Measurements from ENCODE around the gene SLC6A4.
"Not testable (repeated sequence)": the region's sequence is repeated elsewhere in the genome, so short reads cannot be mapped to it uniquely, and the experiment has no call there.

Gene SLC6A4

DNA sequence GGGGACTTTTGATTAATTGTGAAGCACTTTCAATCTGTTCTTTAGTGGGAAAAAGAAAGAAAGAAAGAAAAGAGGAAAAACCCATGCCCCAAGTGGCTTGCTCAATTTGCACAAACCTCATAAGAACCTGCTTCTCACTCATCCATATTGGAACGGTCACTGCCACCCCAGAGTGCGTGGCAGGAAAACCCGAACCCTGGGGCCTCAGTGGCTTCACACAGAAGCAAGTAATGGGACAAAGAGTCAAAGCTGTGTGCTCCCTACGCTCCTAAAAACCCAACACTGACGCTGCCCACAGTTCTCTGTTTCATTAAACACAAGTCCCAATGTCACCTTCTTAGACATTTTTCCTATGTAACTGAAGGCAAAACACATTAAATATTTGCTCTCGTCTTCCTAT, 1.2 kb downstream of the SLC6A4 start:
- no peaks in the 10 kb centered on the region; the same call in 1 of the 2 replicates for H3K9me3 ChIP-seq (ENCODE audit: insufficient read depth, low read length)
- H3K36me3 ChIP-seq (ENCODE audit: insufficient read depth, insufficient read length, low read length): no peaks in the 10 kb centered on the region
- no peak overlapping the region for H3K9ac ChIP-seq (ENCODE audit: insufficient read length, low read depth)
- no peak for DNase-seq (ENCODE audit: low read depth, low spot score)
- peaks cover 9% of the 10 kb centered on the region for H3K4me1 ChIP-seq (ENCODE audit: insufficient read depth, insufficient read length)
- peaks cover 60% of the 10 kb centered on the region for H3K27me3 ChIP-seq (ENCODE audit: insufficient read depth, insufficient read length)
- no peak overlapping the region for H3K4me3 ChIP-seq (ENCODE audit: insufficient read length, low read depth)
- TF ChIP-seq ZNF274 (IDR thresholded peaks at IDR 0.05; ENCODE audit: low read depth, low read length) (no peak), SUZ12 (IDR thresholded peaks at IDR 0.05; ENCODE audit: extremely low read depth, insufficient read depth, insufficient read length) (no peak), YY1 (IDR thresholded peaks at IDR 0.05; ENCODE audit: insufficient read depth, insufficient read length) (no peak)

DNA sequence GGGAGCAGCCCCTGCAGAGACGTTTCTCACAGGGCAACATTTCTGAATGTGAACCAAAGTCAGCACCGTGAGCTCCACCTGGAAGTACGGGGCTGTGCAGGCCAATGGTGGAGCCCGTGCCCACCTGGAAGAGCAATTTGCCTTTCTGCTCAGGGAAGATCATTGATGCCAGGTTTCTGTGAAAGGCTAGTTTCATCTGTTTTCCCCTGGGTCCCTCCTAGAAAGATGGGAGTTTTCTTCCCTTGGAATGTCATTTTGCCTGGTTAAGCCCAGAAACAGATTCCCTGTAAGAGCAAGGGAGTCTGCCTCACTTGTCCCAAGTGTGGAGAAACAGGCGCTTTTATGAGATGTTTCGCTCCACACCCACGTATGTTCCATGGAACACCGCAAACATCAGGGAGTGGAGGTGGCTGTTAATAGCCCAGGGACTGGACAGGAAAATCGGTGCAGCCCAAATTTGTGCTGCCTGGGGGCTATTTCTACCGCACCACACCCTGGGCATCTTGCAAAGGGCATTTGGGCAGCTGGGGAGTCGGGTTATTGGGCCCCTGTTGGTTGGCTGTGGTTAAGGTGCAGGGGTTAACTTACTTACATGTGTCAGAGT, 2.6 kb downstream of the SLC6A4 start:
- no peaks in the 10 kb centered on the region; the same call in 1 of the 2 replicates for H3K9me3 ChIP-seq (ENCODE audit: insufficient read depth, low read length)
- peaks cover 49% of the 10 kb centered on the region for H3K27me3 ChIP-seq (ENCODE audit: insufficient read depth, insufficient read length)
- H3K4me1 ChIP-seq (ENCODE audit: insufficient read depth, insufficient read length): peaks cover 8% of the 10 kb centered on the region
- no peak for DNase-seq (ENCODE audit: low read depth, low spot score)
- no peak overlapping the region for H3K4me3 ChIP-seq (ENCODE audit: insufficient read length, low read depth)
- no peaks in the 10 kb centered on the region for H3K36me3 ChIP-seq (ENCODE audit: insufficient read depth, insufficient read length, low read length)
- H3K9ac ChIP-seq (ENCODE audit: insufficient read length, low read depth): no peak overlapping the region
- TF ChIP-seq ZNF274 (IDR thresholded peaks at IDR 0.05; ENCODE audit: low read depth, low read length) (no peak), SUZ12 (IDR thresholded peaks at IDR 0.05; ENCODE audit: extremely low read depth, insufficient read depth, insufficient read length) (no peak), YY1 (IDR thresholded peaks at IDR 0.05; ENCODE audit: insufficient read depth, insufficient read length) (no peak)

DNA sequence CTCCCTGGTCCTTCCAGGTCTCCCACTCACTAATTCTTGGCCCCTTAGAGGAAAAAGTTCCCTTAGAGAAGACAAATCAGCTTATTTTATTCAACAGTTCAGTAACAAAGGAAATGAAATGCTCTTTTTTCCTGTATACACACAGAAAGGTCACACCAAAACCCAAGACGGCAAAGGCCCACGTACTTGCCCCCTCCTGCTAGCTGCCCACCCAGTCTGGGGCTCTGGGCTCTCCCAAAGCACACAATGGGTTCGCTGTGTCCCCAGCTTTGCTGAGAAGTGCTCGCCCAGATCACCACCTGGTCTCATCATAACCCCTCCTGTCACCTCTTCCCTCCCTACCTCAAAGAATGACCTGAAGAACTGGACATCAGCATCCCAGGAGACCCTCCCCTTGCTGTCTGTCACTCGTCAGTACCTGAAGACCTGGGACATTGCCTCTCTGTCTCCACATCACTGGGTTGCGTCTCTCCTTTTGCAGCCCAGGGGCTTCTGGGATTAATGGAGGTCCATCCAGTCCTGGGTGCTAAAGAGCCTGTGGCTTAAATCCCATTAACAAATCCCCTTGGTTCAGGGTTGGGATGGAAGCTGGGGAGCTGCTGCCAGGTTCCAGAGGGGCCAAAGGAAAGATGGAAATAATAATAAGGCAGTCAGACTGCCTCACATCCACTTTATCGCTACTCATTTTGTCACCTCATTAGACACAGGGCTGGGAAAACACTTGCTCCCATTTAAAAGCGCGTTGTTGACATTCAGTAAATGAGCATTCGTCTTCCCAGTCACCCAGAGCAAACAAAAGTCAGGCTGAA, 3.3 kb downstream of the SLC6A4 start:
- H3K4me3 ChIP-seq (ENCODE audit: insufficient read length, low read depth): no peak overlapping the region
- H3K36me3 ChIP-seq (ENCODE audit: insufficient read depth, insufficient read length, low read length): no peaks in the 10 kb centered on the region
- H3K9ac ChIP-seq (ENCODE audit: insufficient read length, low read depth): no peak overlapping the region
- DNase-seq (ENCODE audit: low read depth, low spot score): no peak
- no peaks in the 10 kb centered on the region; the same call in 1 of the 2 replicates for H3K9me3 ChIP-seq (ENCODE audit: insufficient read depth, low read length)
- H3K4me1 ChIP-seq (ENCODE audit: insufficient read depth, insufficient read length): peaks cover 2% of the 10 kb centered on the region
- H3K27me3 ChIP-seq (ENCODE audit: insufficient read depth, insufficient read length): peaks cover 42% of the 10 kb centered on the region
- TF ChIP-seq YY1 (IDR thresholded peaks at IDR 0.05; ENCODE audit: insufficient read depth, insufficient read length): no peak
- TF ChIP-seq SUZ12 (IDR thresholded peaks at IDR 0.05; ENCODE audit: extremely low read depth, insufficient read depth, insufficient read length): no peak
- no peak for TF ChIP-seq ZNF274 (IDR thresholded peaks at IDR 0.05; ENCODE audit: low read depth, low read length)

DNA sequence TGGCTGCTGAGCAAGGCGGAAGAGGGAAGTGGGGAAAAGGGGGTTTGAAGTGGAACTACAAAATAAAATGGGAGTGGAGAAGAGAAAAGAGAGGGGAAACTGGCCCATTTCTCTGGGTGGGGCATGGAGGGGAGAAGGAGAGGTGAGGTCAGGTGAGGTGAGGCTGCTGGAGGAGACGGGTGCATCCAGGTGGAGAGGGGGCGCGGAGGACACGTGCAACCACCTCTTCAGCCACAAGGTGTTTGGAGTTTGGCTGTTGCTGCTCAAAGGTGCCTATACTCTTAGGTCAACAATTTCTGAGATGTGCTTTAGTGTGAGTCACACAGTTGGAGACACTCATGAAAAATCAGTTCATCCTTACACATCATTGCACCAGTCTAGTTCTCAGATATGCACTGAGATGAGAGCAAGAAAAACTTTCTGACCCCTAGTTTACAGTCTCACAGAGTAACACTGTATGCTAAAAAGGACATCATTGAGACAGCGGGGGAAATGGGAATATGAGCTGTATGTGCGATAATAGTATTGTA, 4.8 kb downstream of the SLC6A4 start:
- Histone ChIP-seq H3K9ac (ENCODE audit: insufficient read length, low read depth) (no peak overlapping the region), H3K4me1 (ENCODE audit: insufficient read depth, insufficient read length) (peaks cover 2% of the 10 kb centered on the region), H3K4me3 (ENCODE audit: insufficient read length, low read depth) (no peak overlapping the region), H3K27me3 (ENCODE audit: insufficient read depth, insufficient read length) (peaks cover 29% of the 10 kb centered on the region), H3K9me3 (ENCODE audit: insufficient read depth, low read length) (no peaks in the 10 kb centered on the region; the same call in 1 of the 2 replicates), H3K36me3 (ENCODE audit: insufficient read depth, insufficient read length, low read length) (no peaks in the 10 kb centered on the region)
- no peak for DNase-seq (ENCODE audit: low read depth, low spot score)
- TF ChIP-seq SUZ12 (IDR thresholded peaks at IDR 0.05; ENCODE audit: extremely low read depth, insufficient read depth, insufficient read length) (no peak), YY1 (IDR thresholded peaks at IDR 0.05; ENCODE audit: insufficient read depth, insufficient read length) (no peak), ZNF274 (IDR thresholded peaks at IDR 0.05; ENCODE audit: low read depth, low read length) (no peak)

DNA sequence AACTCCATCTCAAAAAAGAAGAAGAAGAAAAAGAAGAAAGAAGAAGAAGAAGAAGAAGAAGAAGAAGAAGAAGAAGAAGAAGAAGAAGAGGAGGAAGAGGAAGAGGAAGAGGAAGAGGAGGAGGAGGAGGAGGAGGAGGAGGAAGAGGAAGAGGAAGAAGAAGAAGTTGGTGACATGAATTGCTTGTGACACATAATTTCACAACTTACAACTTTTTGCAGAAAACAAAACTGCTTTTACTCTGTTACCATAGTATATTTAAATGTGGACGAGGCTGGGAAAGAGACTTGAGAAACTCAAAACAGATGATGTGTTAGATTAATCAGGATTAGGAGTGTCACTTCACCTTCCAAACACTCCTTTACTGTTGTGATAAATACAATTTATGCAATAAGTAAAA, 5.5 kb downstream of the SLC6A4 start:
- not testable (repeated sequence) for H3K4me3 ChIP-seq (ENCODE audit: insufficient read length, low read depth); H3K9me3 ChIP-seq (ENCODE audit: insufficient read depth, low read length); DNase-seq (ENCODE audit: low read depth, low spot score); H3K9ac ChIP-seq (ENCODE audit: insufficient read length, low read depth); H3K4me1 ChIP-seq (ENCODE audit: insufficient read depth, insufficient read length); H3K36me3 ChIP-seq (ENCODE audit: insufficient read depth, insufficient read length, low read length)
- H3K27me3 ChIP-seq (ENCODE audit: insufficient read depth, insufficient read length): peaks cover 23% of the 10 kb centered on the region

DNA sequence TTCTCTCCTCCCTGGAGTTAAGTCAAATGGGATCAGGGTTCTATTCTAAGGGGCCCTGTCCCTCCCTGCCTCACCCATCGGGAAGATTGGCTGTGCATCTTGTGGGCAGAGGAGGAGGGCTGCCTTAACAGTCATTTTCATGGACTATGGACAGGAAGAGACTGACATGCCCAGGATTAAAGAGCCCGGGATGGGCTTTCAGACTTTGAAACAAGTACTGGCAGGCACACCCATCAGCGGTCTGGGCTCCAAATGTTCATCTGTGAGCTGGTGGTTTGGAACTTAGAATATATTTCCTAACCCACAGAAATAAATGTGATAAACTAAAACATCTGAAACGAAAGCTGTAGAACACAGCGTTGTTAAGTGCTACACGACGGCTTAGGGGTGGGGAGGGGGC, 6.5 kb downstream of the SLC6A4 start:
- no peak for DNase-seq (ENCODE audit: low read depth, low spot score)
- Histone ChIP-seq H3K4me3 (ENCODE audit: insufficient read length, low read depth) (no peak overlapping the region), H3K9me3 (ENCODE audit: insufficient read depth, low read length) (no peaks in the 10 kb centered on the region), H3K9ac (ENCODE audit: insufficient read length, low read depth) (no peak overlapping the region), H3K4me1 (ENCODE audit: insufficient read depth, insufficient read length) (peaks cover 3% of the 10 kb centered on the region), H3K36me3 (ENCODE audit: insufficient read depth, insufficient read length, low read length) (no peaks in the 10 kb centered on the region), H3K27me3 (ENCODE audit: insufficient read depth, insufficient read length) (peaks cover 13% of the 10 kb centered on the region)
- TF ChIP-seq YY1 (IDR thresholded peaks at IDR 0.05; ENCODE audit: insufficient read depth, insufficient read length) (no peak), ZNF274 (IDR thresholded peaks at IDR 0.05; ENCODE audit: low read depth, low read length) (no peak), SUZ12 (IDR thresholded peaks at IDR 0.05; ENCODE audit: extremely low read depth, insufficient read depth, insufficient read length) (no peak)

DNA sequence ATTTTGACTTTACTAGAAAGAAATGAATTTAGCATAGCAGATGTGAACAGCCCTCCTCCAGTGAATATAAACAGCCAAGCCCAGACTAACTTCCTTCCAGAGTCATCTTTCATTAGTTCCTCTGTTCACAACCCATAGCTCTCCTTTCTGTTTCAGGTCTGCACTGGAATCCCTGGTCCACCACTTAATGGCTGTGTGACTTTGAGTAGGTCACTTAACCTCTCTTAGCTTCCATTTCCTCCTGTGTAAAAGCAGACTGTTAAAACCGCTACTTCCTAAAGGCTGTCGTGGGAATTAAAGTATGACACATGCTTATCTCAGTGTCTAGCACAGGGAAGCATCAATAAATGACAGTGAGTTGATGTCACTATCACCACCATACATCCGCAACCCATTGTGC, 7.5 kb downstream of the SLC6A4 start:
- TF ChIP-seq SUZ12 (IDR thresholded peaks at IDR 0.05; ENCODE audit: extremely low read depth, insufficient read depth, insufficient read length) (no peak), ZNF274 (IDR thresholded peaks at IDR 0.05; ENCODE audit: low read depth, low read length) (no peak), YY1 (IDR thresholded peaks at IDR 0.05; ENCODE audit: insufficient read depth, insufficient read length) (no peak)
- no peaks in the 10 kb centered on the region for H3K9me3 ChIP-seq (ENCODE audit: insufficient read depth, low read length)
- H3K27me3 ChIP-seq (ENCODE audit: insufficient read depth, insufficient read length): peaks cover 3% of the 10 kb centered on the region
- no peak overlapping the region for H3K4me3 ChIP-seq (ENCODE audit: insufficient read length, low read depth)
- no peaks in the 10 kb centered on the region for H3K36me3 ChIP-seq (ENCODE audit: insufficient read depth, insufficient read length, low read length)
- H3K9ac ChIP-seq (ENCODE audit: insufficient read length, low read depth): no peak overlapping the region
- peaks cover 3% of the 10 kb centered on the region for H3K4me1 ChIP-seq (ENCODE audit: insufficient read depth, insufficient read length)
- DNase-seq (ENCODE audit: low read depth, low spot score): no peak
